Fibroblast of peridontal ligament (primary cell): ENCODE results near the gene ARNT2.
"Not testable (repeated sequence)": the region's sequence is repeated elsewhere in the genome, so short reads cannot be mapped to it uniquely, and the experiment has no call there.

Experiments
- DNase-seq: peaks from one replicate; pipeline ENCODE4 v3.0.0-alpha.2; 2010; ENCODE audit errors: extremely low read depth

ARNT2 gene

DNA sequence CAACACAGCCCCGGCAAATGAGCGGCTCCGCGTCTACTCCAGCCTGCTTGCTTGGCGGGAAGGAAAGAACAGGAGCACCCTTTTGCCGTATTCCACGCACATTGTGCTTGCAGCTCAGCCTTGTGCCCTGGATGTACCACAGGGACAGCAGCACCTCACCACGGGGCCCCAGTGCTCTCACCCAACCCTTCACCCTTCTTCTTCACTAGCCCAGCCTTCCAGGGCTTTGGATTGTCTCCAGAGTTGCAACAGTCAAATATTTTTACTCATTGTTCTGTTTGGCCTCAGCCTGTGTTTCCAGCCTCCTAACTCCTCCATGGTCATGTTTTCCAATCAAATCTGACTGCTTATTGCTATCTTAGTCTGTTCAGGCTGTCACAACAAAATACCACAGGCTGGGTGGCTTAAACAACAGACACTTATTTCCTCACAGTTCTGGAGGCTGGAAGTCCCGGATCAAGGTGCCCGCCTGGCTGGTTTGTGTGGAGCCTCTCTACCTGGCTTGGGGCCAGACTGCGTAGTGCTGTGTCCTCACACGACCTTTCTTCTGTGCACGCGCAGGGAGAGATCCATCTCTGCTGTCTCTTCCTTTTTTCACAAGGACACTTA, 211.7 kb downstream of the ARNT2 start:
- peak; percentile 58 for DNase-seq

- peak; percentile 42 for DNase-seq
Observed at GRCh38 chr15:80618685-80619400, 214.7 kb downstream of the ARNT2 start.

DNA sequence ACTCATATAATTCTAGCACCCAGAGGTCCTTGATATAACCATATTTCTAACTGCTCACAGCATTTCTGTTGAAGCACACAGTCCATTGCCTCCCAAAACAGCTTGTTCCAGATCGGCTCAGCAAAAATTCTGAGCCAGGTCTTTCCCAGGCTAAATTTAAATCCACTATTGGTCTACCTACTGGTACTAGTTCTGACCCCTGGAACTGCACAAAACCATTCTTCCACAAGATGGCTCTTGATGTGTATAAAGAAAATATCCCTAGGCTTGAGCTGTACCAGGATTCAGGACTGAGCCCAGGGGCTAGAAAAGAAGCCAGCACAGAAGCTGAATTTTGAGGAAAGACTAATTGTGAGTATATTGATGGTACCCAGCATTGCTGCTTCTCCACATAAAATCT, 215.5 kb downstream of the ARNT2 start:
- DNase-seq: peak; percentile 42

GRCh38 chr15:80620141-80620540, 216.0 kb downstream of the ARNT2 start:
- no peak for DNase-seq

DNA sequence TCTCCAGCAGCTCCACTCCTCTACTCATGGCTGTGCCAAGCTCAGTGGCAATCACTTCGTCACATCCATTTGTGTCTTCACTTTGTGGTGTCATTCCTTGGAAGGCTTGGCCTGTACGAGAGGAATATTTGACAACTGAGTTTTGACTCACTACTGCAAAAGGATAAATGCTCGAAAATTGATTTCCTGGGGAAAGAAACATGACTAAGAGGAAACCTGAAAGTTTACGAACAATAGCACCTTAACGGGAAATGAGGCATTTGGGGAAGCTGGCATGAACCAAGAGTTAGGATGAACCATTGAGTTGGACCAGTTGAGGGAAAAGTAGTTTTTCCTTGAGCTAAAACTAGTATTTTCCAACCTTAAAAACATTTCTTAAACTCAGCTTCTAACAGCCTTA, 216.7 kb downstream of the ARNT2 start:
- no peak for DNase-seq

GRCh38 chr15:80626643-80627120, 222.5 kb downstream of the ARNT2 start:
- no peak for DNase-seq

DNA sequence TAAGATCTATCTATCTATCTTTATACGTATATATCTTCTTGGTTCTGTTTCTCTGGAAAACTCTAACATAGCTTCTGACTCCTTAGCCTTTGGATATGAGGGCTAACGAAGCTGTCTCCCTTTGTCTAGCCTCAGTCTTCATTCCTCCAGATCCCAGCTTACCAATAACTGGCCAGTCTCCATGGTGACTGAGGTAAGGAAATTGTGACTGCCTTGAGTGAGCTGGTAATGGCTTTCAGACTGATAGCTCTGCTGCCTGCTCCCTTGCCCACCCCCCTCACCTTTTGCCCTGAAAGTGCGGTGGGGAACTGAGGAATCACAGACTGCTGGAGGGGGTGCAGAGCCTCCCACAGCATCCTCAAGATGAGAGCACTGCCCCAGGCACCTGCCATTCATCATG, 225.2 kb downstream of the ARNT2 start:
- no peak for DNase-seq

DNA sequence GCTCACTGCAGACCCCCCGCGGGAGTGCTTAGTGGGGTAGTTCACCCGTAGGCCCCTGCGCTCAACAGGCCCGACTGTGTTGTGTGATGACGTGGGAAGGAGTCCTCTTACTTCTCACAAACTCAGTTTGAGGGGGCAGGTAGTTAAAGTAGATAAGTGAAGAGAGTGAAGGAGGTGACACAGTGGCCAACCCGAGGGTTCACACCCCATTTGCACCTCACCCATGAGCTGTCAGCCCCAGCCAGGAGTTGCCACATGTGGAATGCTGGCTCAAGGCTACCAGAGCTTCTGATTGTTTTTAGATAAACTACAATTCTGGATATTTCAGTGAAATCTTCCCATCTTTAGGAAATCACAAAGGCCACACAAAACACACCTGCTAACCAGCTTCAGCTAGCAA, 226.8 kb downstream of the ARNT2 start:
- no peak for DNase-seq

GRCh38 chr15:80633221-80633620, 229.0 kb downstream of the ARNT2 start:
- DNase-seq: no peak

DNA sequence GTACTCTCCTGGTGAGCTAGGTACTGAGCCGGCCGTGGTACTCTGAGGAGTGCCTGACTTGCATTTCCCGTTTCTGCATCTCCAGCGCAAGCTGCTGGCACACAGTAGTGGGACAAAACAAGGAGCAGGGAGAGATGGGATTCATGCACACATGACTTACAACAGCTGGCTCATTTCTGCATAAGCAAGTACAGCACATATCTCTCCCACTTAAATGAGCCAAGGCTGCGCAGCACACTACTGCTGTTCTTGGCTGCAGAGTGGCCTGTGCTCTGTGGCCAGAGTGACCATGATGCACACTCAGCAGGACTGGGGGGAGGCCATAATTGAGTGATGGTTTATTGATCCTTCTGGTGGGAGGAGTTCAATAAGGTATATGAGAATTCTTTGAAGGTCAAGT, 231.8 kb downstream of the ARNT2 start:
- no peak for DNase-seq

DNA sequence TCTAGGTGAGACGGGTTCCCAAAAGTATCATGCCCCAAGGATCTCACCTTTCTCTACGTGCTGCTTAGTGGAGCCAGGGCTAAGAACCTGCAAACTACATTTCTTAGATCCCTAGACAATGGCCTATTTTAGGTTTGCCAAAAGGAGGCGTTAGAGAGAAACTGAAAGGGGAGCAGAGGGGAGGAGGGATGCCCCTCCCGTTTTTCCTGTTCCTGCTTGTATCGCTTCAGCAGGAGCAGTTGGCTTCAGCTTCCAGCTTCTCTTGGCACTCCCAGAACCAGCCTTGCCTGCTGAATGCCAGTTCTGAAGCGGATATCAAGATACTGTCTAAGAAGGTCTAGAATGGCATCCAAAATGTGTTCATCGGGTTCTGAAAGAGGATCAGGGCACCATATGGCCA, 232.5 kb downstream of the ARNT2 start:
- no peak for DNase-seq

DNA sequence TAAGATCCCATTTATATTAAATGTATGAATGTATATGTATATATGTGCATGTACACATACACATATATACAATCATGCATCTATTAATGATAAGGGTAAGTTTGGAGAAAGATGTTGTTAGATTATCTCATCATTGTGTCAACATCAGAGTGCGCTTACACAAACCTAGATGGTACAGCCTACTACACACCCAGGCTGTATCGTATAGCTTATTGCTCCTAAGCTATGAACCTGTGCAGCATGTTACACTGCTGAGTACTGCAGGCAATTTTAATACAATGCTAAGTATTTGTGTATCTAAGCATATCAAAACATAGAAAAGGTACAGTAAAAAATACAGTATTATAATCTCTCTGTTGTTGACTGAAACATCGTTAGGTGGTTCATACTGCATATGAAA, 233.6 kb downstream of the ARNT2 start:
- DNase-seq: no peak

- DNase-seq: no peak
Observed at GRCh38 chr15:80638553-80639167, 234.5 kb downstream of the ARNT2 start.

DNA sequence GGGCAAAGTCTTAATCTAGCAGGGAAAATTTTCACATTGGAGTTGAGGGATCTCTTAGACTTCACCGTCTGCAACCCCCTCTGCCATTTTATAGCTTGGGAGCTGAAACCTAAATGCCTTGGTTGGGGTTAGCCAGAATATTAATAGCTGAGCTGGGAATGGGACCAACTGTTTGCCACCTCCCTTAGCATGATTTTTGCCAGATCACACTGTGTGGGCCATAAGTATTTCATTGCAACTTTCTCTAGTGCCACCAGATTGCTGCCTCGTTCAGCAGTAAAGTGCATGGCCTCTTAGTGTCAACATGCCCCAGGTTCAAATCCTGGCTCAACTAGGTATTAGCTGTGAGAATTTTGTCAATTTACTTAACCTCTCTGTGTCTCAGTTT, 235.0 kb downstream of the ARNT2 start:
- DNase-seq: no peak

- no peak for DNase-seq
Observed at GRCh38 chr15:80640531-80641121, 236.4 kb downstream of the ARNT2 start.

GRCh38 chr15:80641384-80641783, 237.2 kb downstream of the ARNT2 start:
- DNase-seq: peak; percentile 25

GRCh38 chr15:80643431-80643951, 239.3 kb downstream of the ARNT2 start:
- DNase-seq: peak; percentile 77

DNA sequence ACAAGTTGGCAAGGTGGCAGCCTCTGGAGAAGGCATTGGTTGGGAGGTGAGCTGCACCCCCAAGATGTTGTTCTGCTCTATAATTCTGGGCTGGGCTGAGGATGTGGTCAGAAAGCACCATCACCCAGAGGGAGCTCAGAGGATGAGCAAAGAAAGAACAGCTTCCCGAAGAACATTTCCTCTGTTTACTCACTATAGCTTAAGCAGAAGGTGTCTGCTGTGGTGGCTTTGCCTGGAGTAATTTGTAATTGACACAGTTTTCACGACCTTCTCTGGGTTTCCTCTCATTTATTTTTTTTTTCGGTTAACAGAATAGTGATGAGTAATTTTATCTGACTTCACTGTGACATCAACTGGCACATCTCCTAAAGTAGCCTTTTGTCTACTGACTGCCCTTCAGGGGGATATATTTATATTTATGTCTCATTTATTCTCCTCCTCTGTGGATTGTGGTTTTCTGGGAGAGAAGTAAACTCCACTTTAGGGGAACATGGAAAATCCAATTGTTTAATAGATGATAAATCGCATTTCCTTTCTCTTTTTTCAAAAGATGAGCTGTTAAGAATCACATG, 241.4 kb downstream of the ARNT2 start:
- peak; percentile 30 for DNase-seq

DNA sequence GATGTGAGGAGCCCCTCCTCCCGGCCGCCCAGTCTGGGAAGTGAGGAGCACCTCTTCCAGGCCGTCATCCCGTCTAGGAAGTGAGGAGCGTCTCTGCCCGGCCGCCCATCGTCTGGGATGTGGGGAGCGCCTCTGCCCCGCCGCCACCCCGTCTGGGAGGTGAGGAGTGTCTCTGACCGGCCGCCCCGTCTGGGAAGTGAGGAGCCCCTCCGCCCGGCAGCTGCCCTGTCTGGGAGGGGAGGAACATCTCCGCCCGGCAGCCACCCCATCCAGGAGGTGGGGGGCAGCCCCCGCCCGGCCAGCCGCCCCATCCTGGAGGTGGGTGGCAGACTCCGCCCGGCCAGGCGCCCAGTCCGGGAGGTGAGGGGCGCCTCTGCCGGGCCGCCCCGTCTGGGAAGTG, 243.2 kb downstream of the ARNT2 start:
- not testable (repeated sequence) for DNase-seq
